HG03469 (cell line): Measurements from ENCODE around the gene KIFC1.

ENCODE experiments used
- ATAC-seq: cut with Tn5 transposase; IDR thresholded peaks from one replicate; pipeline ENCODE4 v1.9.1; 2021; ENCODE audit warnings: mild to moderate bottlenecking, moderate library complexity, moderate number of reproducible peaks; ENCODE audit not compliant: unreplicated experiment

The KIFC1 gene

GRCh38 chr6:33410050-33410710, 18.6 kb downstream of the KIFC1 start:
- ATAC-seq = peak; percentile 51

- peak; percentile 17 for ATAC-seq
Observed at GRCh38 chr6:33410711-33411631, 19.3 kb downstream of the KIFC1 start, which contains the start of gene PHF1. PHF1 (plus strand) TSS chr6:33411014; CDS start chr6:33412264, 1,250 bp downstream.

GRCh38 chr6:33411632-33412005, 20.0 kb downstream of the KIFC1 start:
- ATAC-seq = no peak

- ATAC-seq = no peak
Observed at GRCh38 chr6:33412140-33413009, 20.8 kb downstream of the KIFC1 start.

GRCh38 chr6:33413241-33414120, 21.9 kb downstream of the KIFC1 start:
- ATAC-seq = no peak

GRCh38 chr6:33414592-33415271, 23.1 kb downstream of the KIFC1 start:
- ATAC-seq = no peak

- no peak for ATAC-seq
Observed at GRCh38 chr6:33415831-33416230, 24.2 kb downstream of the KIFC1 start.

- no peak for ATAC-seq
Observed at GRCh38 chr6:33416386-33417127, 24.9 kb downstream of the KIFC1 start.

- ATAC-seq = no peak
Observed at GRCh38 chr6:33417128-33417902, 25.7 kb downstream of the KIFC1 start.

GRCh38 chr6:33417903-33418689, 26.5 kb downstream of the KIFC1 start, which contains the start of gene CUTA:
CUTA (minus strand) TSS chr6:33418107; CDS start chr6:33418000, 107 bp downstream.
- peak; percentile 70 for ATAC-seq

- no peak for ATAC-seq
Observed at GRCh38 chr6:33418690-33419291, 27.2 kb downstream of the KIFC1 start.

- no peak for ATAC-seq
Observed at GRCh38 chr6:33419580-33420490, 28.2 kb downstream of the KIFC1 start, which contains the start of gene SYNGAP1. SYNGAP1 (plus strand) TSS chr6:33420065; CDS start chr6:33420265, 200 bp downstream.

GRCh38 chr6:33420491-33421343, 29.1 kb downstream of the KIFC1 start:
- no peak for ATAC-seq

GRCh38 chr6:33421344-33421643, 29.7 kb downstream of the KIFC1 start:
- no peak for ATAC-seq

GRCh38 chr6:33423777-33424176, 32.2 kb downstream of the KIFC1 start:
- no peak for ATAC-seq
